ENCODE measurements around the gene TFEB.

Gene TFEB

GRCh38 chr6:41736800-41737555, 1.6 kb upstream of the TFEB start:
- no peak for DNase-seq

- no peak for DNase-seq
These were observed 852 bp upstream of the TFEB start for GRCh38 chr6:41736186-41736733.

GRCh38 chr6:41734666-41735426, 562 bp downstream of the TFEB start:
- DNase-seq, result peak; percentile 64 to 91

GRCh38 chr6:41733707-41734665, 1.4 kb downstream of the TFEB start:
- peak; percentile 58 to 78 for DNase-seq

GRCh38 chr6:41733360-41733706, 2.1 kb downstream of the TFEB start:
- no peak for DNase-seq

- DNase-seq, result peak; percentile 14 to 51
These were observed 2.6 kb downstream of the TFEB start for GRCh38 chr6:41732591-41733359.

GRCh38 chr6:41732149-41732548, 3.3 kb downstream of the TFEB start:
- no peak for DNase-seq

- DNase-seq, result no peak
These were observed 3.8 kb downstream of the TFEB start for GRCh38 chr6:41731561-41732086.

- DNase-seq, result peak; percentile 39 to 60
These were observed 4.6 kb downstream of the TFEB start for GRCh38 chr6:41730531-41731436.

GRCh38 chr6:41729624-41730023, 5.8 kb downstream of the TFEB start:
- DNase-seq, result no peak

- DNase-seq, result no peak
These were observed 6.5 kb downstream of the TFEB start for GRCh38 chr6:41728954-41729353.

- DNase-seq, result no peak
These were observed 7.1 kb downstream of the TFEB start for GRCh38 chr6:41728073-41728936.

GRCh38 chr6:41727705-41728072, 7.7 kb downstream of the TFEB start:
- DNase-seq, result no peak

- DNase-seq, result no peak
These were observed 8.5 kb downstream of the TFEB start for GRCh38 chr6:41726876-41727275.

GRCh38 chr6:41724586-41725501, 10.6 kb downstream of the TFEB start:
- DNase-seq, result no peak

GRCh38 chr6:41724228-41724580, 11.2 kb downstream of the TFEB start:
- no peak for DNase-seq

- DNase-seq, result peak; percentile 96 to 98
These were observed 11.7 kb downstream of the TFEB start for GRCh38 chr6:41723530-41724227.
